K562 (cell line): ENCODE data around the gene INO80E. TPM values are rescaled to one million over a fixed set of nuclear protein-coding genes. Genes with fewer than 3 reads are reported as not detected.
A peak's percentile ranks its signal among the peaks of the same experiment; 100 is the strongest.

ENCODE experiments used
- ATAC-seq: fragments of 200-7000 bp; cut with Tn5 transposase; 3 replicates; pipeline ENCODE4 v1.9.1; 2020; ENCODE audit warnings: moderate library complexity
- BruUV-seq: library from RNA; stranded (reverse); fragments of 400-500 nt; replicated peaks from 2 replicates; lab custom pipeline; 2021; lab: Mats Ljungman, UMichigan
- CTCF ChIA-PET: fragments of 300-600 bp; formaldehyde crosslinking; extraction: SDS; loops from one replicate; lab custom pipeline; 2021; ENCODE audit warnings: low intra/inter-chr PET ratio; lab: Yijun Ruan, JAX
- POLR2A ChIA-PET: fragments of 300-600, 350-650 bp; sonication (Branson Sonifier 250); formaldehyde crosslinking; extraction: SDS; loops from one replicate; lab custom pipeline; 2021; ENCODE audit warnings: antibody characterized with exemption, inconsistent platforms; lab: Yijun Ruan, JAX
- DNase-seq, 4 experiments: peaks; one replicate each; pipeline versions ENCODE4 v3.0.0 to v3.0.0-alpha.2; 2011 to 2018; ENCODE audit warnings: low spot score in 3 of 4, mixed read lengths in 3 of 4; ENCODE audit errors: extremely low read depth in 1 of 4
- FAIRE-seq: peaks from 2 replicates; lab custom pipeline; 2011; peaks lifted over from hg19 to GRCh38; lab: Jason Lieb, UNC
- H2AFZ ChIP-seq: 2 replicates; pipeline ENCODE4 v1.6.0; 2011; ENCODE audit warnings: low read depth, low read length, control low read depth, inconsistent platforms
- H3K27ac ChIP-seq: fragments of 200-600 bp; 3 replicates; pipeline ENCODE4 v1.8.0; 2011; ENCODE audit warnings: low read depth, mild to moderate bottlenecking, control low read depth, inconsistent platforms, low read length, moderate library complexity, mixed read lengths; ENCODE audit errors: extremely low read depth
- H3K27me3 ChIP-seq, 2 experiments: fragments of 300-600 bp in 1 of 2; 2 replicates in 1 of 2; 3 replicates in 1 of 2; pipeline versions ENCODE4 v1.6.0 to v1.8.0; 2011; ENCODE audit warnings: inconsistent platforms in 2 of 2, low read length in 2 of 2, mild to moderate bottlenecking in 1 of 2, mixed read lengths in 1 of 2, moderate library complexity in 1 of 2; ENCODE audit not compliant: control insufficient read depth in 2 of 2, insufficient read depth in 2 of 2
- H3K36me3 ChIP-seq: fragments of 300-600 bp; 3 replicates; pipeline ENCODE4 v1.8.0; 2011; ENCODE audit warnings: mild to moderate bottlenecking, low read length, inconsistent platforms; ENCODE audit not compliant: control insufficient read depth, insufficient read depth
- H3K4me1 ChIP-seq, 2 experiments: fragments of 200-600 bp in 1 of 2; replicated peaks in 1 of 2; 2 replicates in 1 of 2; 3 replicates in 1 of 2; pipeline versions ENCODE4 v1.5.1 to v1.8.0; 2011; ENCODE audit warnings: inconsistent platforms in 2 of 2, low read length in 2 of 2, mild to moderate bottlenecking in 1 of 2, mixed read lengths in 1 of 2, moderate library complexity in 1 of 2; ENCODE audit not compliant: control insufficient read depth in 2 of 2, insufficient read depth in 2 of 2
- H3K4me2 ChIP-seq: 2 replicates; pipeline ENCODE4 v1.6.1; 2011; ENCODE audit warnings: low read length, control low read depth, inconsistent platforms, mixed read lengths; ENCODE audit not compliant: insufficient read depth
- H3K4me3 ChIP-seq: fragments of 200-600 bp; sonication (generic), shearing (Covaris generic); 2 replicates; pipeline ENCODE4 v1.5.1; 2016; ENCODE audit warnings: control low read depth, inconsistent platforms
- H3K79me2 ChIP-seq: fragments of 200-600 bp; 3 replicates; pipeline ENCODE4 v1.8.0; 2011; ENCODE audit warnings: low read length, inconsistent platforms; ENCODE audit not compliant: control insufficient read depth, insufficient read depth
- H3K9ac ChIP-seq, 2 experiments: 2 replicates each; pipeline versions ENCODE4 v1.6.0 to v1.6.1; 2011; ENCODE audit warnings: low read depth in 2 of 2, low read length in 2 of 2, control low read depth in 1 of 2, inconsistent platforms in 1 of 2, mild to moderate bottlenecking in 1 of 2, mixed read lengths in 1 of 2; ENCODE audit not compliant: insufficient read depth in 1 of 2
- H3K9me1 ChIP-seq: one replicate; pipeline ENCODE4 v1.6.0; 2011; ENCODE audit warnings: inconsistent platforms, mild to moderate bottlenecking, low read length, moderate library complexity; ENCODE audit not compliant: control insufficient read depth, insufficient read depth
- H3K9me3 ChIP-seq: replicated peaks from 2 replicates; pipeline ENCODE4 v1.5.1; 2011; ENCODE audit warnings: low read depth, low read length, inconsistent platforms; ENCODE audit not compliant: control insufficient read depth, insufficient read depth
- H4K20me1 ChIP-seq: replicated peaks from 2 replicates; pipeline ENCODE4 v1.6.1; 2011; ENCODE audit warnings: low read length, inconsistent platforms, mixed read lengths; ENCODE audit not compliant: control insufficient read depth, insufficient read depth
- BDP1 ChIP-seq: IDR thresholded peaks from 3 replicates; pipeline ENCODE4 v1.6.1; 2011; ENCODE audit not compliant: insufficient read length, insufficient read depth
- NFYB ChIP-seq: IDR thresholded peaks from 2 replicates; pipeline ENCODE4 v1.6.1; 2011; ENCODE audit warnings: mild to moderate bottlenecking, moderate library complexity; ENCODE audit not compliant: insufficient read length; ENCODE audit errors: extremely low read depth
- PTTG1 ChIP-seq: fragments of 450-650 bp; IDR thresholded peaks from 2 replicates; pipeline ENCODE4 v1.6.1; 2016; ENCODE audit warnings: low read depth, mild to moderate bottlenecking, missing genetic modification characterization, missing compliant biosample characterization
- SIX5 ChIP-seq, 2 experiments: IDR thresholded peaks; 2 replicates each; pipeline ENCODE4 v1.6.1; 2011; ENCODE audit warnings: low read length in 2 of 2, borderline replicate concordance in 1 of 2, low read depth in 1 of 2, mild to moderate bottlenecking in 1 of 2, moderate library complexity in 1 of 2; ENCODE audit not compliant: insufficient read depth in 1 of 2
- SNIP1 ChIP-seq: fragments of 450-650 bp; IDR thresholded peaks from 2 replicates; pipeline ENCODE4 v1.7.1; 2017; ENCODE audit warnings: low read depth, mild to moderate bottlenecking
- TRIM24 ChIP-seq, 2 experiments: fragments of 450-650 bp; IDR thresholded peaks; 2 replicates each; pipeline ENCODE4 v1.6.1; 2016
- ZNF41 ChIP-seq: fragments of 250-450 bp; sonication (Bioruptor Pico); conservative IDR thresholded peaks from 2 replicates; pipeline ENCODE4 v1.4.0; 2020; ENCODE audit warnings: mild to moderate bottlenecking
- ZNF431 ChIP-seq: sonication (generic); formaldehyde crosslinking; IDR thresholded peaks from 2 replicates; pipeline ENCODE4 v1.8.0; 2022; ENCODE audit warnings: mild to moderate bottlenecking, missing genetic modification reagents
- ZNF436 ChIP-seq: fragments of 250-450, 450-650 bp; sonication (Bioruptor Pico); formaldehyde crosslinking; IDR thresholded peaks from 2 replicates; pipeline ENCODE4 v1.7.0; 2020; ENCODE audit warnings: mild to moderate bottlenecking
- WGBS: fragments of 100-300 bp; shearing (Covaris generic); methylation state at CpG from one replicate; pipeline ENCODE4 v1.1.6; 2016; ENCODE audit warnings: low coverage, mixed read lengths; ENCODE audit not compliant: insufficient coverage; ENCODE audit errors: missing lambda C conversion rate; 5-methylcytosine and 5-hydroxymethylcytosine counted together
- in situ Hi-C: fragments of 300-500 bp; cut with MboI; formaldehyde crosslinking; loops from 4 replicates; pipeline ENCODE4 v1.15.0; 2018; ENCODE audit warnings: inconsistent platforms, mixed read lengths
- intact Hi-C: fragments of 100-400 bp; cut with micrococcal nuclease; formaldehyde crosslinking; loops from 2 replicates; pipeline ENCODE4 v1.14.2; 2022
- polyA plus RNA-seq, 8 experiments: library from polyadenylated mRNA; depleted of rRNA in 4 of 8; stranded (reverse) in 5 of 8; unstranded in 3 of 8; fragments of >200 nt; fragmentation: Nextera tagmentation in 2 of 8; fragmentation: Illumina TruSeq in 1 of 8; extraction: Ambion mirVana in 2 of 8; extraction: Trizol in 1 of 8; gene quantifications; 2 replicates each; pipeline versions ENCODE4 v1.2.1 to v1.2.3, GENCODE V29; 2011 to 2014; ENCODE audit warnings: inconsistent platforms in 1 of 8, missing spikeins in 1 of 8
- total RNA-seq, 7 experiments: library from RNA; depleted of rRNA in 6 of 7; stranded (reverse); fragments of >200 nt in 6 of 7; fragmentation: Illumina TruSeq in 2 of 7; extraction: Trizol in 2 of 7; gene quantifications; 2 replicates each; pipeline versions ENCODE4 v1.2.1 to v1.2.3, GENCODE V29; 2011 to 2021; ENCODE audit warnings: low replicate concordance in 1 of 7
- TF ChIP-seq, protein P1 (sequence below), 2 experiments: fragments of 450-650 bp; IDR thresholded peaks; 2 replicates each; pipeline ENCODE4 v1.6.1; 2016
- TF ChIP-seq, protein P2 (sequence below): fragments of 250-450 bp; sonication (Bioruptor Pico); IDR thresholded peaks from 2 replicates; pipeline ENCODE4 v1.8.0; 2022; ENCODE audit warnings: moderate library complexity, mild to moderate bottlenecking, inconsistent platforms
- TF ChIP-seq, protein P3 (sequence below): sonication (generic); formaldehyde crosslinking; IDR thresholded peaks from 2 replicates; pipeline ENCODE4 v1.9.0; 2022; ENCODE audit warnings: mild to moderate bottlenecking, missing genetic modification reagents
- TF ChIP-seq, protein P4 (sequence below): sonication (generic); formaldehyde crosslinking; IDR thresholded peaks from 2 replicates; pipeline ENCODE4 v1.8.0; 2022; ENCODE audit warnings: mild to moderate bottlenecking, missing genetic modification reagents
- TF ChIP-seq, protein P5 (sequence below): fragments of 450-650 bp; formaldehyde crosslinking; IDR thresholded peaks from 2 replicates; pipeline ENCODE4 v1.4.0; 2020; ENCODE audit warnings: mild to moderate bottlenecking, moderate library complexity

INO80E gene
- total and polyA plus RNA-seq, 9 of the 15 experiments (the other 6 are each of a cell fraction or from before 2014, with no cell fraction given) = 0.31 to 102 (median 49.3) TPM

- TF ChIP-seq BDP1 = no peak
- peak; percentile 54 to 69 for TF ChIP-seq TRIM24 (IDR thresholded peaks at IDR 0.05)
- TF ChIP-seq ZNF431 (CRISPR knock-in tag) = no peak
These were observed 48.1 kb upstream of the INO80E start (continued) for GRCh38 chr16:29947897-29948296.

GRCh38 chr16:29950806-29951461 is 45.1 kb upstream of the INO80E start:
- no peaks in the 10 kb centered on the region for H3K79me2 ChIP-seq
- BruUV-seq = no TSS peak
- no peak overlapping the region for H3K9ac ChIP-seq
- no peaks in the 10 kb centered on the region for H3K36me3 ChIP-seq
- in situ Hi-C loops (no loop called here), intact Hi-C loops (no loop called here)
- DNase-seq = no peak
- FAIRE-seq = no peak
- H3K4me2 ChIP-seq = no peak overlapping the region
- no peak overlapping the region for H3K4me3 ChIP-seq
- ChIA-PET POLR2A (no interaction called here), CTCF (no interaction called here)
- TF ChIP-seq, protein P1, sequence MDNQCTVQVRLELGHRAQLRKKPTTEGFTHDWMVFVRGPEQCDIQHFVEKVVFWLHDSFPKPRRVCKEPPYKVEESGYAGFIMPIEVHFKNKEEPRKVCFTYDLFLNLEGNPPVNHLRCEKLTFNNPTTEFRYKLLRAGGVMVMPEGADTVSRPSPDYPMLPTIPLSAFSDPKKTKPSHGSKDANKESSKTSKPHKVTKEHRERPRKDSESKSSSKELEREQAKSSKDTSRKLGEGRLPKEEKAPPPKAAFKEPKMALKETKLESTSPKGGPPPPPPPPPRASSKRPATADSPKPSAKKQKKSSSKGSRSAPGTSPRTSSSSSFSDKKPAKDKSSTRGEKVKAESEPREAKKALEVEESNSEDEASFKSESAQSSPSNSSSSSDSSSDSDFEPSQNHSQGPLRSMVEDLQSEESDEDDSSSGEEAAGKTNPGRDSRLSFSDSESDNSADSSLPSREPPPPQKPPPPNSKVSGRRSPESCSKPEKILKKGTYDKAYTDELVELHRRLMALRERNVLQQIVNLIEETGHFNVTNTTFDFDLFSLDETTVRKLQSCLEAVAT (IDR thresholded peaks at IDR 0.05) = no peak
- no peak for TF ChIP-seq ZNF436 (CRISPR knock-in tag)
- TF ChIP-seq, protein P2, sequence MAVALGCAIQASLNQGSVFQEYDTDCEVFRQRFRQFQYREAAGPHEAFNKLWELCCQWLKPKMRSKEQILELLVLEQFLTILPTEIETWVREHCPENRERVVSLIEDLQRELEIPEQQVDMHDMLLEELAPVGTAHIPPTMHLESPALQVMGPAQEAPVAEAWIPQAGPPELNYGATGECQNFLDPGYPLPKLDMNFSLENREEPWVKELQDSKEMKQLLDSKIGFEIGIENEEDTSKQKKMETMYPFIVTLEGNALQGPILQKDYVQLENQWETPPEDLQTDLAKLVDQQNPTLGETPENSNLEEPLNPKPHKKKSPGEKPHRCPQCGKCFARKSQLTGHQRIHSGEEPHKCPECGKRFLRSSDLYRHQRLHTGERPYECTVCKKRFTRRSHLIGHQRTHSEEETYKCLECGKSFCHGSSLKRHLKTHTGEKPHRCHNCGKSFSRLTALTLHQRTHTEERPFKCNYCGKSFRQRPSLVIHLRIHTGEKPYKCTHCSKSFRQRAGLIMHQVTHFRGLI (CRISPR knock-in tag) = no peak
- TF ChIP-seq PTTG1 (tag) = no peak
- TF ChIP-seq, protein P3, sequence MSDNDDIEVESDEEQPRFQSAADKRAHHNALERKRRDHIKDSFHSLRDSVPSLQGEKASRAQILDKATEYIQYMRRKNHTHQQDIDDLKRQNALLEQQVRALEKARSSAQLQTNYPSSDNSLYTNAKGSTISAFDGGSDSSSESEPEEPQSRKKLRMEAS = no peak
- no peak for TF ChIP-seq SNIP1
- TF ChIP-seq NFYB = no peak
- TF ChIP-seq, protein P4, sequence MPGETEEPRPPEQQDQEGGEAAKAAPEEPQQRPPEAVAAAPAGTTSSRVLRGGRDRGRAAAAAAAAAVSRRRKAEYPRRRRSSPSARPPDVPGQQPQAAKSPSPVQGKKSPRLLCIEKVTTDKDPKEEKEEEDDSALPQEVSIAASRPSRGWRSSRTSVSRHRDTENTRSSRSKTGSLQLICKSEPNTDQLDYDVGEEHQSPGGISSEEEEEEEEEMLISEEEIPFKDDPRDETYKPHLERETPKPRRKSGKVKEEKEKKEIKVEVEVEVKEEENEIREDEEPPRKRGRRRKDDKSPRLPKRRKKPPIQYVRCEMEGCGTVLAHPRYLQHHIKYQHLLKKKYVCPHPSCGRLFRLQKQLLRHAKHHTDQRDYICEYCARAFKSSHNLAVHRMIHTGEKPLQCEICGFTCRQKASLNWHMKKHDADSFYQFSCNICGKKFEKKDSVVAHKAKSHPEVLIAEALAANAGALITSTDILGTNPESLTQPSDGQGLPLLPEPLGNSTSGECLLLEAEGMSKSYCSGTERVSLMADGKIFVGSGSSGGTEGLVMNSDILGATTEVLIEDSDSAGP (CRISPR knock-in tag) = no peak
- TF ChIP-seq, protein P5, sequence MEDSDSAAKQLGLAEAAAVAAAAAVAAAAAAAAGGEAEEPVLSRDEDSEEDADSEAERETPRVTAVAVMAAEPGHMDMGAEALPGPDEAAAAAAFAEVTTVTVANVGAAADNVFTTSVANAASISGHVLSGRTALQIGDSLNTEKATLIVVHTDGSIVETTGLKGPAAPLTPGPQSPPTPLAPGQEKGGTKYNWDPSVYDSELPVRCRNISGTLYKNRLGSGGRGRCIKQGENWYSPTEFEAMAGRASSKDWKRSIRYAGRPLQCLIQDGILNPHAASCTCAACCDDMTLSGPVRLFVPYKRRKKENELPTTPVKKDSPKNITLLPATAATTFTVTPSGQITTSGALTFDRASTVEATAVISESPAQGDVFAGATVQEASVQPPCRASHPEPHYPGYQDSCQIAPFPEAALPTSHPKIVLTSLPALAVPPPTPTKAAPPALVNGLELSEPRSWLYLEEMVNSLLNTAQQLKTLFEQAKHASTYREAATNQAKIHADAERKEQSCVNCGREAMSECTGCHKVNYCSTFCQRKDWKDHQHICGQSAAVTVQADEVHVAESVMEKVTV (CRISPR knock-in tag) = no peak
- no peak for TF ChIP-seq ZNF41 (CRISPR knock-in tag)
- TF ChIP-seq SIX5 (IDR thresholded peaks at IDR 0.05; ENCODE audit: borderline replicate concordance in 1 of 2, insufficient read depth in 1 of 2, low read depth in 1 of 2, low read length in 2 of 2) = no peak
- no peaks in the 10 kb centered on the region for H3K9me1 ChIP-seq
- H2AFZ ChIP-seq = no peak overlapping the region
- H3K4me1 ChIP-seq = peaks cover 0 to 3% of the 10 kb centered on the region in 2 experiments; a peak in 1 of 5 replicates
- H3K27ac ChIP-seq = no peak overlapping the region
- no peaks in the 10 kb centered on the region for H3K27me3 ChIP-seq
- H4K20me1 ChIP-seq = no peaks in the 10 kb centered on the region
- 34% methylated on average over 4 of the region's 4 CpGs for WGBS
- peaks cover 9% of the 10 kb centered on the region for H3K9me3 ChIP-seq
- no peak for ATAC-seq
